ENCODE measurements around the gene CCKAR.
A peak's percentile ranks its signal among the peaks of the same experiment; 100 is the strongest.

CCKAR gene

GRCh38 chr4:26441771-26442170 is 48.5 kb downstream of the CCKAR start:
- TF ChIP-seq POLR2AphosphoS5 (IDR thresholded peaks at IDR 0.05; ENCODE audit: low read depth, low read length) (no peak), REST (IDR thresholded peaks at IDR 0.05; ENCODE audit: insufficient read depth in 1 of 2, low read depth in 2 of 2, low read length in 2 of 2) (no peak), FOXP2 (optimal IDR thresholded peaks at IDR 0.05; ENCODE audit: borderline replicate concordance, extremely low read depth, extremely low read length, insufficient read depth) (no peak), TAF1 (IDR thresholded peaks at IDR 0.05; ENCODE audit: borderline replicate concordance, insufficient read depth, low read length) (no peak), SIN3A (IDR thresholded peaks at IDR 0.05; ENCODE audit: borderline replicate concordance, insufficient read depth, low read length) (no peak)

DNA sequence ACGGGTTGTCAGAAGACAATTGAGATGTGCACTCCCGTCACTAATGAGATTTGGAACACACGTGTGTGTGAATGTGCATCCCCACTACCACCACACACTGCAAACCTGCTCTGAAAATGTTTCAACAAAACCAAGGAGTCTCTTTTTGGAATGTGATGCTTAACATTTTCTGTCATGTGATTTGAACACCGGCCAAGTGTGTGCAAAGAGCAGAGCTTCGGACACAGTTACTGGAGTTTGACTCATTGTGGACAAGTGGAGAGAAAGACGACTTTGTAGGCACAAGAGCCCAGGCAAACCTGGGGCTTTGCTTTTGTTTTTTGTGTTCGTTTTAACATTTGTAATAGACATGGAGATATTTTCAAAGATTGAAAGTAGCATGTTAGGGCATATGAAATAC is 49.2 kb downstream of the CCKAR start:
- peak; percentile 37; the same call in 1 of the 2 replicates for TF ChIP-seq POLR2AphosphoS5 (IDR thresholded peaks at IDR 0.05; ENCODE audit: low read depth, low read length)
- TF ChIP-seq REST (IDR thresholded peaks at IDR 0.05; ENCODE audit: insufficient read depth in 1 of 2, low read depth in 2 of 2, low read length in 2 of 2) = no peak

GRCh38 chr4:26434030-26434639 is 56.1 kb downstream of the CCKAR start:
- TF ChIP-seq POLR2AphosphoS5 (IDR thresholded peaks at IDR 0.05; ENCODE audit: low read depth, low read length) (no peak), REST (IDR thresholded peaks at IDR 0.05; ENCODE audit: insufficient read depth in 1 of 2, low read depth in 2 of 2, low read length in 2 of 2) (no peak), TAF1 (IDR thresholded peaks at IDR 0.05; ENCODE audit: borderline replicate concordance, insufficient read depth, low read length) (no peak), FOXP2 (optimal IDR thresholded peaks at IDR 0.05; ENCODE audit: borderline replicate concordance, extremely low read depth, extremely low read length, insufficient read depth) (no peak), SIN3A (IDR thresholded peaks at IDR 0.05; ENCODE audit: borderline replicate concordance, insufficient read depth, low read length) (no peak)

DNA sequence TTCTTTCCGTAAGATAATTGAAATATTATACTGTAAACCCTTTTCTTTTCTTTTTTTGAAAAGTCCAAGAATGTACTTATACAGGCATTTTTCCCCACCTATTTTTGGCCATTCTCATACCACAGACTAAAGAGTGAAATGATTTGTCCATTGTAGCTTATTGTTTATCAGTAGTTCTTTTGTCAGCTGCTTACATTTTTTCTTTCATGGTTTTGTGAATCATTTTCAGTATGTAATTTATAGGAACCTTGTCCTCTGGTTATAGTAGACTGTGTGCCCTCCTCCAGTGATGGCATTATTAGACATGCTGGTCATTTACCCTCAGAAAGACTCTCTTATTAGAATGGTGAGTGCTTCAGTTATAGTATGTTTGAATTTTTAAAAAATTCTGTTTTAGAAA is 56.7 kb downstream of the CCKAR start:
- no peak for TF ChIP-seq FOXP2 (optimal IDR thresholded peaks at IDR 0.05; ENCODE audit: borderline replicate concordance, extremely low read depth, extremely low read length, insufficient read depth)
- TF ChIP-seq REST (IDR thresholded peaks at IDR 0.05; ENCODE audit: insufficient read depth in 1 of 2, low read depth in 2 of 2, low read length in 2 of 2) = no peak
- no peak for TF ChIP-seq SIN3A (IDR thresholded peaks at IDR 0.05; ENCODE audit: borderline replicate concordance, insufficient read depth, low read length)
- TF ChIP-seq POLR2AphosphoS5 (IDR thresholded peaks at IDR 0.05; ENCODE audit: low read depth, low read length) = no peak
- TF ChIP-seq TAF1 (IDR thresholded peaks at IDR 0.05; ENCODE audit: borderline replicate concordance, insufficient read depth, low read length) = no peak

GRCh38 chr4:26432419-26432818 is 57.9 kb downstream of the CCKAR start:
- no peak for TF ChIP-seq TAF1 (IDR thresholded peaks at IDR 0.05; ENCODE audit: borderline replicate concordance, insufficient read depth, low read length)
- TF ChIP-seq POLR2AphosphoS5 (IDR thresholded peaks at IDR 0.05; ENCODE audit: low read depth, low read length) = no peak
- no peak for TF ChIP-seq REST (IDR thresholded peaks at IDR 0.05; ENCODE audit: insufficient read depth in 1 of 2, low read depth in 2 of 2, low read length in 2 of 2)
- TF ChIP-seq SIN3A (IDR thresholded peaks at IDR 0.05; ENCODE audit: borderline replicate concordance, insufficient read depth, low read length) = no peak
- no peak for TF ChIP-seq FOXP2 (optimal IDR thresholded peaks at IDR 0.05; ENCODE audit: borderline replicate concordance, extremely low read depth, extremely low read length, insufficient read depth)

Data from PFSK-1 (cell line).